ENCODE results near the gene MBNL3. TPM values are rescaled to one million over a fixed set of nuclear protein-coding genes. Genes with fewer than 3 reads are reported as not detected.
"Not testable (repeated sequence)": the region's sequence is repeated elsewhere in the genome, so short reads cannot be mapped to it uniquely, and the experiment has no call there.

The MBNL3 gene
- total RNA-seq, 2 experiments from 2014 or later, result 15.3 to 19.3 TPM

DNA sequence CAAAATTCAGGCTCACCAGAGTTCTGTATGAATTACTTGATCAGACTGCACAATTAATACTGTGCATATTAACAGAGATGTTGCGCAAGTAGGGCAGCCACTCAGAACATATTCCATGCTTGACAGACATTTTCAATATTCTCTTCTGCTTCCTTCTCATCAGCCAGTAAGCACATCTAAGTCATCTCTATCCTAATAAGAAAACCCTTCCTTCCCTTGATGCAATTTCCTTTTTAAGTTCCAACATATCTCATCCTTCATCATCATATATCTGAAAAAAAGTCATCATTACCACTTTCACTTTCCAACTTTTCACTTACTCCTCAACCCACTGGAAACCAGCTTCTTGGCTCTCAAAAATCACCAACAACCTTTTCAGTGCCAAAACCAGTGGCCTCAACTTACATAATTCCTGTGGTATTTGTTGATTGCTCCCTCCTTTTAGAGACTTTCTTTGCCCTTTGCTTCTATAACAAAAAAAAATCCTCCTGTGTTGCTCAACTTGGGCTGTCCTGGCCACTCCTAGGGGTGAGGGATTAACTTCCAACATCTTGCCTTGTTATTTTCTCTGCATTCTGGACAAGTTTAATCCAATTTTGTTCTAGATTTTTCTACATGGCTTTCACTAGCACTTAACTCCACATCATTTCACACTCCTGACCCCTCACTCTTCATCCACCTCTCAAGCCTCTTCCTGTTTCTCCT is 14.1 kb downstream of the MBNL3 start:
- ChIA-PET POLR2A (no interaction called here), CTCF (interaction anchor here (1.0 kb wide), 1 partner anchor 10 kb away, joined by 3 read pairs; no protein-coding TSS in a partner anchor)
- intact Hi-C loops (cut with DNase I, micrococcal nuclease), result no loop called here
- no peak for DNase-seq
- Mint-ChIP-seq H3K4me1 (peaks cover 27% of the 10 kb centered on the region), H3K27me3 (no peaks in the 10 kb centered on the region), H3K36me3 (ENCODE audit: low read depth) (no peaks in the 10 kb centered on the region), H3K4me3 (peak overlapping the region; percentile 33), H3K9me3 (ENCODE audit: low read depth) (no peaks in the 10 kb centered on the region), H3K27ac (peak overlapping the region; percentile 67)
- ATAC-seq, result peak; percentile 47

DNA sequence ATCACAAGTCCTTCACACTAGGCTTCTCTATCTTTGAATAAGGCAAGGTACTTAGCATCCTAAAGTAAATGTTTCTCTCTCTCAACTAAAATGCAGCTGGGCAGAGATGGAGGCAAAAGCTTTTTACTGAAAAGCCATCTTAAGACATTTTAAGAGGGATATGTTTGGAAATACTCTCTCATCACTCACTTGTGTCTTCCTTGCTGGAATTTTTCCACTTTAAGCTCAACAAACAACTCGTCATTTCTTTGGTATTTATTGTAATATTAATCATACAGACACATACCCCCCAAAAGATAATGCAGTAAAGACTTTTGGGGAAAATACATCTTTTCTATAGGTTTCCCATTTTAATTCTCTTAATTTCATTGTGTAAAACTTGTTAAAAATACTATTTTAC is 16.4 kb downstream of the MBNL3 start:
- intact Hi-C loops (cut with DNase I, micrococcal nuclease), result no loop called here
- POLR2A ChIA-PET, result no interaction called here
- CTCF ChIA-PET, result interaction anchor here (1.5 kb wide), 1 partner anchor 10 kb away, joined by 3 read pairs; no protein-coding TSS in a partner anchor
- H3K4me3 Mint-ChIP-seq, result no peak overlapping the region
- H3K4me1 Mint-ChIP-seq, result peaks cover 23% of the 10 kb centered on the region
- H3K36me3 Mint-ChIP-seq (ENCODE audit: low read depth), result no peaks in the 10 kb centered on the region
- no peaks in the 10 kb centered on the region for H3K9me3 Mint-ChIP-seq (ENCODE audit: low read depth)
- H3K27me3 Mint-ChIP-seq, result no peaks in the 10 kb centered on the region
- H3K27ac Mint-ChIP-seq, result no peak overlapping the region
- no peak for DNase-seq
- no peak for ATAC-seq

DNA sequence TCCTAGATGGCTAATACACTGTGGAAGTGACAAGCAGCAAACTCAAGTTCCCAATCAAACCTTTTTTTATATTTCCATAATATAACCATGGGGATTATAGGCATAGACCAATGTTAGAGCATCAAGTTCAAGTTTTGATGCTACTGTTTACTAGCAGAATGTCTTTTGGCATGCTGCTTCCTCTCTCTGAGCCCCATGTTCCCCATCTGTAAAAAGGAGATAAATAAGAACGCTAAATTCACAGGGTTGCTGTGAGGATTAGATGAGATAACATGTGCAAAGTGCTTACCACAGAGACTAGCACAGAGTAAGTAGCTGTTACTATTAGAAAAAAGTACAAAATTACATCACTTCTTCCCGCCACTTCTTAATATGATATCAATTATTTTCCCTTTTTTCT is 18.0 kb downstream of the MBNL3 start:
- DNase-seq (no peak), ATAC-seq (no peak)
- Mint-ChIP-seq H3K27me3 (no peaks in the 10 kb centered on the region), H3K36me3 (ENCODE audit: low read depth) (no peaks in the 10 kb centered on the region), H3K4me1 (peaks cover 15% of the 10 kb centered on the region), H3K4me3 (no peak overlapping the region), H3K9me3 (ENCODE audit: low read depth) (no peaks in the 10 kb centered on the region), H3K27ac (no peak overlapping the region)
- POLR2A ChIA-PET, result no interaction called here
- intact Hi-C loops (cut with DNase I, micrococcal nuclease), result no loop called here
- CTCF ChIA-PET, result no interaction called here

DNA sequence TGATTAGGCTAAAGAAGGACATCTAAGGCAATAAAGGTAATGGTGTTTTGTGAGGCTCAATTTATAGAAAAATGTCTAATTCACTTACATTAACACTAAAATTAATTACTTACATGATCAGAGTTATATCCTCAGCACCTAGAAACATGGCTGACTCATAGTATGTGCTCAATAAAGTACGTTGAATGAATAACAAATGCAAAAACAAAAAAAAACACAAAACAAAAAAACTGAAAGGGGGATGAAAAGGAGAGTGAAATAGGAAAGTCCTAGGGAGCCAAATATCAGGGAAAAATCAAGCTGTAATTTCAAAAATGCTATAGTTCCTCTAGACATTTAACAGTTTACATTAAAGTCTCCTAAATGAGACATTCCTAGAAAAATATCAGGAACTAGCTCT is 18.7 kb downstream of the MBNL3 start:
- ChIA-PET POLR2A (no interaction called here), CTCF (interaction anchor here (0.9 kb wide), 1 partner anchor 10 kb away, joined by 3 read pairs; no protein-coding TSS in a partner anchor)
- Mint-ChIP-seq H3K27me3 (no peaks in the 10 kb centered on the region), H3K27ac (no peak overlapping the region), H3K9me3 (ENCODE audit: low read depth) (no peaks in the 10 kb centered on the region), H3K4me1 (peaks cover 11% of the 10 kb centered on the region), H3K36me3 (ENCODE audit: low read depth) (no peaks in the 10 kb centered on the region), H3K4me3 (no peak overlapping the region)
- DNase-seq, result no peak
- ATAC-seq, result no peak
- intact Hi-C loops (cut with DNase I, micrococcal nuclease), result no loop called here

DNA sequence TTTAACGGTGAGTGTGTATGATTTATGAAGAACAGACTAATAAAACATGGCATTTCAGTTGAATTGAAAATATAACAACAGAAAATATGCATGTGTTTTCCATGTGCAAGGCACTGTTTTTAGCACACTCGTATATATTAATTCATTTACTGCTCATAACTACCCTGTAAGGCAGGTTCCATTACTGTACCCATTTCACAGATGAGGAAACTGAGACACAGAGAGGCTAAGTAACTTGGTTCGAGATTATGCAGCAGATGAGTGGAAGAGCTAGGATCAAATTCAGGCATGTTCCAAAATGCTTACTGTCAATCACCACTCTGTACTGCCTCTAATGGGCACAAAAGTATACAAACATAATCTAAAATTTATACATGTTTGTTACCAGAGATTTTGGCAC is 20.4 kb downstream of the MBNL3 start:
- no peaks in the 10 kb centered on the region for H3K4me1 Mint-ChIP-seq
- ChIA-PET CTCF (no interaction called here), POLR2A (no interaction called here)
- H3K9me3 Mint-ChIP-seq (ENCODE audit: low read depth), result no peaks in the 10 kb centered on the region
- intact Hi-C loops (cut with DNase I, micrococcal nuclease), result no loop called here
- no peak overlapping the region for H3K27ac Mint-ChIP-seq
- DNase-seq (no peak), ATAC-seq (no peak)
- no peaks in the 10 kb centered on the region for H3K36me3 Mint-ChIP-seq (ENCODE audit: low read depth)
- H3K27me3 Mint-ChIP-seq, result no peaks in the 10 kb centered on the region
- no peak overlapping the region for H3K4me3 Mint-ChIP-seq

GRCh38 chrX:132467989-132468388 is 20.8 kb downstream of the MBNL3 start:
- intact Hi-C loops (cut with DNase I, micrococcal nuclease), result no loop called here
- Mint-ChIP-seq H3K27me3 (no peaks in the 10 kb centered on the region), H3K4me1 (no peaks in the 10 kb centered on the region), H3K4me3 (no peak overlapping the region), H3K27ac (no peak overlapping the region), H3K36me3 (ENCODE audit: low read depth) (no peaks in the 10 kb centered on the region), H3K9me3 (ENCODE audit: low read depth) (no peaks in the 10 kb centered on the region)
- DNase-seq (no peak), ATAC-seq (no peak)
- ChIA-PET CTCF (no interaction called here), POLR2A (no interaction called here)

- intact Hi-C loops (cut with DNase I, micrococcal nuclease), result no loop called here
- no peaks in the 10 kb centered on the region for H3K36me3 Mint-ChIP-seq (ENCODE audit: low read depth)
- no peaks in the 10 kb centered on the region for H3K4me1 Mint-ChIP-seq
- H3K9me3 Mint-ChIP-seq (ENCODE audit: low read depth), result no peaks in the 10 kb centered on the region
- no peaks in the 10 kb centered on the region for H3K27me3 Mint-ChIP-seq
- H3K27ac Mint-ChIP-seq, result no peak overlapping the region
- ATAC-seq (no peak), DNase-seq (no peak)
- POLR2A ChIA-PET, result no interaction called here
- H3K4me3 Mint-ChIP-seq, result no peak overlapping the region
- CTCF ChIA-PET, result no interaction called here
Observed at GRCh38 chrX:132467026-132467425, 21.8 kb downstream of the MBNL3 start.

DNA sequence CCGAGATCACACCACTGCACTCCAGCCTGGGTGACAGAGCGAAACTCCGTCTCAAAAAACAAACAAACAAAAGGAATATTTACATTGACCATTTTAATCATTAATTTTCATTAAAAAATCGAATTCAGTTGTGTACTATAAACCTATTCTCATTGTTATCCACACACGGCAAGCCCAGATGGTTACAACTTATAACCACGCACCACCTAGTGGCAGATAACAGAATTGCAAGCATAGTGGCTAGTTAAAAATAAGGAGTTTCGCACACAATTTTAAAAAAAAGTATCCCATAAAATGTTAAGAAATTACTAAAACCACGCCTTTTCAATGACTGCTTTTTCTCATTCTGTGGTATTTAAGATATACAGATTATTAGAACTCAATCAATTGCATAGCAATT is 25.4 kb downstream of the MBNL3 start:
- H3K9me3 Mint-ChIP-seq (ENCODE audit: low read depth), result no peaks in the 10 kb centered on the region
- CTCF ChIA-PET, result interaction anchor here (1.7 kb wide), 1 partner anchor 170 kb away, joined by 5 read pairs; no protein-coding TSS in a partner anchor
- POLR2A ChIA-PET, result no interaction called here
- no peaks in the 10 kb centered on the region for H3K36me3 Mint-ChIP-seq (ENCODE audit: low read depth)
- no peaks in the 10 kb centered on the region for H3K4me1 Mint-ChIP-seq
- no peak overlapping the region for H3K4me3 Mint-ChIP-seq
- H3K27ac Mint-ChIP-seq, result no peak overlapping the region
- no peak for ATAC-seq
- H3K27me3 Mint-ChIP-seq, result no peaks in the 10 kb centered on the region
- peak; percentile 43 for DNase-seq
- intact Hi-C loops (cut with DNase I, micrococcal nuclease), result loop anchor here (2.0 to 5.0 kb wide), 2 partner anchors 171 kb away; no protein-coding TSS in a partner anchor

- H3K27me3 Mint-ChIP-seq, result no peaks in the 10 kb centered on the region
- no peaks in the 10 kb centered on the region for H3K36me3 Mint-ChIP-seq (ENCODE audit: low read depth)
- CTCF ChIA-PET, result interaction anchor here (1.2 to 1.7 kb wide), 2 partner anchors 14 to 169 kb away, joined by 5 to 6 read pairs; no protein-coding TSS in a partner anchor
- H3K27ac Mint-ChIP-seq, result no peak overlapping the region
- DNase-seq, result no peak
- intact Hi-C loops (cut with DNase I, micrococcal nuclease), result loop anchor here (2.0 to 5.0 kb wide), 2 partner anchors 169 to 170 kb away; no protein-coding TSS in a partner anchor
- ATAC-seq, result no peak
- POLR2A ChIA-PET, result no interaction called here
- H3K4me1 Mint-ChIP-seq, result no peaks in the 10 kb centered on the region
- H3K4me3 Mint-ChIP-seq, result no peak overlapping the region
- H3K9me3 Mint-ChIP-seq (ENCODE audit: low read depth), result no peaks in the 10 kb centered on the region
Observed at GRCh38 chrX:132461886-132462285, 27.0 kb downstream of the MBNL3 start.

GRCh38 chrX:132452911-132453550 is 35.8 kb downstream of the MBNL3 start:
- Mint-ChIP-seq H3K4me1 (no peaks in the 10 kb centered on the region), H3K27ac (no peak overlapping the region), H3K36me3 (ENCODE audit: low read depth) (peaks cover 6% of the 10 kb centered on the region), H3K9me3 (ENCODE audit: low read depth) (peaks cover 12% of the 10 kb centered on the region), H3K4me3 (no peak overlapping the region), H3K27me3 (no peaks in the 10 kb centered on the region)
- ATAC-seq, result no peak
- intact Hi-C loops (cut with DNase I, micrococcal nuclease), result no loop called here
- CTCF ChIA-PET, result no interaction called here
- POLR2A ChIA-PET, result no interaction called here
- no peak for DNase-seq

GRCh38 chrX:132445909-132446308 is 42.9 kb downstream of the MBNL3 start:
- H3K27ac Mint-ChIP-seq; ATAC-seq; H3K4me1 Mint-ChIP-seq; H3K27me3 Mint-ChIP-seq; intact Hi-C loops (cut with DNase I, micrococcal nuclease); H3K4me3 Mint-ChIP-seq; H3K36me3 Mint-ChIP-seq (ENCODE audit: low read depth); DNase-seq; CTCF ChIA-PET; POLR2A ChIA-PET: not testable (repeated sequence)
- H3K9me3 Mint-ChIP-seq (ENCODE audit: low read depth), result peaks cover 18% of the 10 kb centered on the region

- ATAC-seq, result no peak
- CTCF ChIA-PET, result no interaction called here
- intact Hi-C loops (cut with DNase I, micrococcal nuclease), result no loop called here
Observed at GRCh38 chrX:132444936-132445335, 43.9 kb downstream of the MBNL3 start.

More at GRCh38 chrX:132444936-132445335, 43.9 kb downstream of the MBNL3 start:
- no peaks in the 10 kb centered on the region for H3K36me3 Mint-ChIP-seq (ENCODE audit: low read depth)
- no peak for DNase-seq
- POLR2A ChIA-PET, result no interaction called here
- no peak overlapping the region for H3K4me3 Mint-ChIP-seq
- H3K4me1 Mint-ChIP-seq, result peaks cover 7% of the 10 kb centered on the region
- peaks cover 16% of the 10 kb centered on the region for H3K9me3 Mint-ChIP-seq (ENCODE audit: low read depth)
- H3K27me3 Mint-ChIP-seq, result no peaks in the 10 kb centered on the region
- H3K27ac Mint-ChIP-seq, result no peak overlapping the region

Measured in activated CD4-positive, alpha-beta T cell treated with anti-CD3 and anti-CD28 coated beads for 36 hours (primary cell).